ENCODE measurements around the gene ZNF660. TPM values are rescaled to one million over a fixed set of nuclear protein-coding genes. Genes with fewer than 3 reads are reported as not detected.

Gene ZNF660
- total and polyA plus RNA-seq, 9 of the 15 experiments (the other 6 are each of a cell fraction or from before 2014, with no cell fraction given) = 0.06 to 0.65 (median 0.17) TPM

GRCh38 chr3:44624749-44625480 is 40.2 kb downstream of the ZNF660 start, which contains the start of gene ZNF197 (continued):
- TF ChIP-seq CTCF (IDR thresholded peaks at IDR 0.05 in 2 of 3, conservative IDR thresholded peaks at IDR 0.05 in 1 of 3; ENCODE audit: insufficient read depth in 2 of 3, low read depth in 1 of 3, low read length in 3 of 3) = peak in 2 of 3 experiments; percentile 8 to 32; a peak in 3 of 6 replicates
- TF ChIP-seq EP300 (IDR thresholded peaks at IDR 0.05; ENCODE audit: low read length) = 0 out of 2 replicates have a peak, but pooled peaks have one; percentile 24
- no peak for TF ChIP-seq ZNF780A (CRISPR knock-in tag; IDR thresholded peaks at IDR 0.05)
- no peak for TF ChIP-seq PATZ1 (CRISPR knock-in tag; IDR thresholded peaks at IDR 0.05; ENCODE audit: borderline replicate concordance)
- peak; percentile 78 for TF ChIP-seq RB1 (IDR thresholded peaks at IDR 0.05; ENCODE audit: low read depth)
- 0 out of 2 replicates have a peak, but pooled peaks have one; percentile 18 for TF ChIP-seq KAT7 (CRISPR knock-in tag; IDR thresholded peaks at IDR 0.05; ENCODE audit: borderline replicate concordance)
- 0 out of 2 replicates have a peak, but pooled peaks have one; percentile 8 for TF ChIP-seq NR4A1 (CRISPR knock-in tag; IDR thresholded peaks at IDR 0.05)
- no peak for TF ChIP-seq NR4A1 (tag; IDR thresholded peaks at IDR 0.05)
- no peak for TF ChIP-seq ZC3H4 (CRISPR knock-in tag; IDR thresholded peaks at IDR 0.05; ENCODE audit: borderline replicate concordance)
- TF ChIP-seq CEBPZ (IDR thresholded peaks at IDR 0.05; ENCODE audit: borderline replicate concordance, low read depth, low read length) = no peak
- peak; percentile 59 for TF ChIP-seq CHAMP1 (IDR thresholded peaks at IDR 0.05)
- no peak for TF ChIP-seq ZBTB5 (IDR thresholded peaks at IDR 0.05)
- no peak for TF ChIP-seq XRCC4 (IDR thresholded peaks at IDR 0.05; ENCODE audit: extremely low read depth, insufficient read depth, insufficient read length)
- no peak for TF ChIP-seq ZNF217 (CRISPR knock-in tag; IDR thresholded peaks at IDR 0.05)
- no peak for TF ChIP-seq PTRF (tag; IDR thresholded peaks at IDR 0.05)
